ENCODE data around the gene GPRIN1. TPM values are rescaled to one million over a fixed set of nuclear protein-coding genes. Genes with fewer than 3 reads are reported as not detected.

Gene GPRIN1
- total RNA-seq, 2 experiments from 2014 or later, result 1.5 to 1.6 TPM

DNA sequence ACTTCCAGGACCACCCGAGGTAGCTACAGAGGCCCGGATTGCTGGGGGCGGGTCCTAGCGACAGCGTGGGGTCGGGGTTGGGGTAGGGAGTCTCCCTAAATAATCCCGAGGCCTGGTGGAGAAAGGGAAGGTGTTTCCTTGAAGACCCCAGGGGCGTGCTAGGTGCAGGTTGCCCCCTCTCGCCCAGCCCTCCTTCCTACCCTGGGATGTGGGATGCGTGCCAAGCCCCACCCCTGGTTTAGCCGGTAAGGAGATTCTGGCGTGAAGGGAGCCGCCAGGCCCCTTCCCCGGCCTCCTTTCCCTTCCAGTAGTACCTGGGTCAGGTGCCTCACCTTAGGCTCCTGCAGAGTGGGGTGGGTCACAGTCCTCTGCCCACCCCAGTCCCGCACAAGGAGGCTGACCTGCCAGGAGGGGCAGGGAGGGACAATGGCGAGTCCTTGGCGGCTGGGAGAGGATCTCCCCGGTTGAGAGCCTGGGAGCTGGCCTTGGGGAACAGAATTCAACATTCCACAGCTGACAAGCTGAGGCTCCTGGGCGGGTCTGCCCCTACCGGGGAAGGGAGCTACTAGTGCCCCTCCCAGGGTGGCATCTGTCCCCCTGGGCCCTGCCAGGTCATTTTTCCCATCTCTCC, 38.0 kb upstream of the GPRIN1 start:
- POLR2A ChIA-PET, result interaction anchor here (1.9 to 4.1 kb wide), 2 partner anchors 11 to 18 kb away, joined by 8 to 33 read pairs; partner anchors contain the start of genes EIF4E1B and SNCB

GRCh38 chr5:176647030-176647842, 37.3 kb upstream of the GPRIN1 start, which contains the start of gene TSPAN17:
Gene TSPAN17 (plus strand): TSS chr5:176647484. CDS start chr5:176647616, 132 bp downstream.
- Mint-ChIP-seq H3K4me1 (peaks cover 35% of the 10 kb centered on the region), H3K4me3 (peak within 1 kb of the TSS; percentile 89), H3K27ac (peak within 1 kb of the TSS; percentile 86), H3K9me3 (no peaks in the 10 kb centered on the region), H3K36me3 (no peaks in the 10 kb centered on the region), H3K27me3 (no peaks in the 10 kb centered on the region)
- POLR2A ChIA-PET, result interaction anchor here (0.6 to 4.1 kb wide), 8 partner anchors 12 to 286 kb away, joined by 3 to 33 read pairs (median 4); partner anchors contain the start of genes EIF4E1B, HIGD2A, NOP16 and RNF44
- DNase-seq, result peak; percentile 99
- ATAC-seq (ENCODE audit: low read depth), result peak; percentile 82

More for the DNA sequence above, 38.0 kb upstream of the GPRIN1 start:
- ATAC-seq (ENCODE audit: low read depth) (no peak), DNase-seq (no peak)
- no peaks in the 10 kb centered on the region for H3K9me3 Mint-ChIP-seq
- H3K27ac Mint-ChIP-seq, result peak overlapping the region; percentile 82
- H3K27me3 Mint-ChIP-seq, result no peaks in the 10 kb centered on the region
- peaks cover 36% of the 10 kb centered on the region for H3K4me1 Mint-ChIP-seq
- H3K36me3 Mint-ChIP-seq, result peaks cover 2% of the 10 kb centered on the region
- H3K4me3 Mint-ChIP-seq, result peak overlapping the region; percentile 85

- H3K27ac Mint-ChIP-seq, result peak overlapping the region; percentile 86
- DNase-seq, result no peak
- H3K27me3 Mint-ChIP-seq, result no peaks in the 10 kb centered on the region
- POLR2A ChIA-PET, result interaction anchor here (0.6 to 4.1 kb wide), 8 partner anchors 13 to 286 kb away, joined by 3 to 33 read pairs (median 4); partner anchors contain the start of genes EIF4E1B, HIGD2A, NOP16 and RNF44
- H3K4me1 Mint-ChIP-seq, result peaks cover 32% of the 10 kb centered on the region
- no peaks in the 10 kb centered on the region for H3K36me3 Mint-ChIP-seq
- peak overlapping the region; percentile 89 for H3K4me3 Mint-ChIP-seq
- H3K9me3 Mint-ChIP-seq, result no peaks in the 10 kb centered on the region
- no peak for ATAC-seq (ENCODE audit: low read depth)
Measured at GRCh38 chr5:176646707-176647029, 36.7 kb upstream of the GPRIN1 start.

DNA sequence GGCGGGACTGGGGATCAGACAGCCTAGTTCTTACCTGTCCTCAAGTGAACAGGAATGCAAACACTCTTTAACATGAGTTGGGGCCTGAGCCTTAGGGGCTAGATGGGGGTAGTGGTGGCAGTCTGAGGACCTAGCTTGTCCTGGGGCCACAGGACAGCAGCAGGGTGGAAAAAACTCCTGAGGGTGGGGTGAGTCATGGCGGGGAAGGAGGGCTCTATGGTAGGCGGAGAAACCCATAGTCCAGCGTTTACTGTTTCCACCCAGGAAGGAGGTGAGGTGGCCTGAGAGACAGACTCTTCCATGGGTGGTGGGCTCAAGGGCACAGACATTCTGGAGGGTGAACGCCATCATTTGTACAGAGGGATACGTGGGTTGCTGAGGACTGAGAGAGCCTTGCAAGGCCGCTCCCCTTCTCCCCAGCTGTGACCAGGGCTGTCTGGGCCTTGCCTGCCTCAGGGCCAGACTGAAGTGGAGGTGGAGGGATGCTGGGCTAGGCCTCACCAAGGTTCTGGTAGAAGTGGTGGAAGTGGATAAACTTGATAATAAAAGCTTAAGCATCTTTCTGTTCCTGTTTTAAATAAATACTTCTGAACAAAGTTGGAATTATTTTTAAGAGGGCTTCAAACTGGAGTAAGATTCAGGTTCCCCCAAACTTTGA, 36.2 kb upstream of the GPRIN1 start:
- Mint-ChIP-seq H3K4me3 (peak overlapping the region; percentile 89), H3K27ac (peak overlapping the region; percentile 86)

DNA sequence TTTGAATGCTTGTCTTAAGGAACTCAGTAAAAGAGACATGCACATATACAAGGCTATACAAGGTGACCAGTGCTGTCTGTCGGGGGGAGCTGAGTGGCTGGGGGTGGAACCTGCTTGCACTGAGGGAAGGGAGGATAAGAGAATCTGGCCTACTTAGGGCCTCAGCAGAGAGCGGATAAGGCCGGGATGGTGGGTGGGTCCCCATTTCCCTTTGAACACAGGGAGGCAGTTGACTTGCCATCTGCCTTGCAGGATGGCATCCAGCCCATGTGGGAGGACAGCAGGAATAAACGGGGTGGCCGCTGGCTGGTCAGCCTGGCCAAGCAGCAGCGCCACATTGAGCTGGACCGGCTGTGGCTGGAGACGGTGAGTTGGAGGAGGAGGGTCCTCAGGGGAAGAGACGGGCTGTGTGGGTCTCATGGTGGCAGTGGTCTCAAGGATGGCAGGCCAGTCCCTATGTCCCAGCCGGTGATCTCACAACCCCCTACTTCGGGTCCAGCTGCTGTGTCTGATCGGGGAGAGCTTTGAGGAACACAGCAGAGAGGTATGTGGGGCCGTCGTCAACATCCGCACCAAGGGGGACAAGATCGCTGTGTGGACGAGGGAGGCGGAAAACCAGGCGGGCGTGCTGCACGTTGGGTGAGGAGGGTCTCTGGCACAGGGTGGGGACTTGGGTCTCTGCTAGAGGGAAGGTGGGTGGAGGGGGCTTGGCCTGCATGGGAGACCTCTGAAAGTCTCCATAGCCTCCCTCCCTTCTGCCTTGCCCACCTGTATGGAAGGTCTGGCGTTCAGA, 35.1 kb upstream of the GPRIN1 start:
- Mint-ChIP-seq H3K9me3 (no peaks in the 10 kb centered on the region), H3K27me3 (no peaks in the 10 kb centered on the region), H3K27ac (no peak overlapping the region), H3K4me1 (peaks cover 21% of the 10 kb centered on the region), H3K4me3 (no peak overlapping the region), H3K36me3 (no peaks in the 10 kb centered on the region)
- no peak for ATAC-seq (ENCODE audit: low read depth)
- DNase-seq, result no peak
- POLR2A ChIA-PET, result no interaction called here

More for the DNA sequence above, 36.2 kb upstream of the GPRIN1 start:
- Mint-ChIP-seq H3K4me1 (peaks cover 29% of the 10 kb centered on the region), H3K36me3 (no peaks in the 10 kb centered on the region), H3K27me3 (no peaks in the 10 kb centered on the region), H3K9me3 (no peaks in the 10 kb centered on the region)
- POLR2A ChIA-PET, result interaction anchor here (0.7 to 4.1 kb wide), 6 partner anchors 12 to 285 kb away, joined by 3 to 33 read pairs (median 6); partner anchors contain the start of genes EIF4E1B, RNF44 and SNCB
- DNase-seq (no peak), ATAC-seq (ENCODE audit: low read depth) (no peak)

- ATAC-seq (ENCODE audit: low read depth) (no peak), DNase-seq (no peak)
- H3K27me3 Mint-ChIP-seq, result no peaks in the 10 kb centered on the region
- POLR2A ChIA-PET, result no interaction called here
- no peaks in the 10 kb centered on the region for H3K9me3 Mint-ChIP-seq
- H3K4me3 Mint-ChIP-seq, result no peak overlapping the region
- H3K27ac Mint-ChIP-seq, result no peak overlapping the region
- H3K4me1 Mint-ChIP-seq, result peaks cover 17% of the 10 kb centered on the region
- H3K36me3 Mint-ChIP-seq, result no peaks in the 10 kb centered on the region
Measured at GRCh38 chr5:176644294-176644693, 34.3 kb upstream of the GPRIN1 start.

DNA sequence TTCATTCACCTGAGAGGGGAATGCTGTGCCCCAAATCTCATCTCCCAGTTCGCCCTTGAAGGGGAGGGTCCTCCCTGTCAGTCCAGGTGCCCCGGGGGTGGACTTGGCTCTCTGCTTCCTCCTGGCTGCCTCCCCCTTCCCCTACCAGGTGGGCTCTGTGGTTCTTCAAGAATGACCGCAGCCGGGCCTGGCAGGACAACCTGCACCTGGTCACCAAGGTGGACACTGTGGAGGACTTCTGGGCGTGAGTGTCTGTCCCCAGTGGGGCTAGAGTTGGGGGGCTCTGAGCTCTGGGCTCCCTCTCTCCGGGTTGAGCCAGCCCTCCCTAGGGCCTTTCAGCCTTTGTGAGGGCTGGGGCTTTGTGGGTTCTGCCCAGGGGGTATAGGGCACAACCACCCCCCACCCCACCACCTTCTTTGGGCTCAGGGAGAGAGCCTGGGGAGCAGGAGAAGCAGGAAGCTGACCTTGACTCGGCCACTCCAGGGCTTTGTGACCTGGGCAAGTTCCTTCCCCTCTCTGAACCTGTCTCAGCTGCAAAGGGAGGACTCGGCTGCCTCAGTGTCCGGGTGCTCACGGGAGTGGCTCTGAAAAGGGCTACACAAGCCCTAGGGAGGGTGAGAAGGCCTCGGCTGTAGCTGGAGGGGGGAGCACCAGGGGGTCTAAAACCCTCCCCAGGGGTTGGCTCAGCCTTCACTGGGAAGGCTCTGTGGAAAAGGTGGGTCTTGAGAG, 33.7 kb upstream of the GPRIN1 start:
- H3K27me3 Mint-ChIP-seq, result no peaks in the 10 kb centered on the region
- H3K4me3 Mint-ChIP-seq, result no peak overlapping the region
- POLR2A ChIA-PET, result no interaction called here
- H3K4me1 Mint-ChIP-seq, result peaks cover 10% of the 10 kb centered on the region
- ATAC-seq (ENCODE audit: low read depth) (no peak), DNase-seq (no peak)
- H3K9me3 Mint-ChIP-seq, result no peaks in the 10 kb centered on the region
- H3K36me3 Mint-ChIP-seq, result no peaks in the 10 kb centered on the region
- peak overlapping the region; percentile 68 for H3K27ac Mint-ChIP-seq

GRCh38 chr5:176642675-176643490, 32.9 kb upstream of the GPRIN1 start:
- POLR2A ChIA-PET, result no interaction called here
- Mint-ChIP-seq H3K4me3 (no peak overlapping the region), H3K36me3 (no peaks in the 10 kb centered on the region), H3K4me1 (peaks cover 9% of the 10 kb centered on the region), H3K27me3 (peaks cover 5% of the 10 kb centered on the region), H3K27ac (no peak overlapping the region), H3K9me3 (no peaks in the 10 kb centered on the region)
- DNase-seq (no peak), ATAC-seq (ENCODE audit: low read depth) (no peak)

GRCh38 chr5:176640616-176641015, 30.7 kb upstream of the GPRIN1 start:
- H3K4me3 Mint-ChIP-seq, result no peak overlapping the region
- H3K36me3 Mint-ChIP-seq, result no peaks in the 10 kb centered on the region
- POLR2A ChIA-PET, result interaction anchor here (1.1 kb wide), 1 partner anchor 10 kb away, joined by 3 read pairs; the partner anchor contains the start of genes EIF4E1B and SNCB
- no peak overlapping the region for H3K27ac Mint-ChIP-seq
- no peaks in the 10 kb centered on the region for H3K9me3 Mint-ChIP-seq
- ATAC-seq (ENCODE audit: low read depth), result no peak
- peaks cover 2% of the 10 kb centered on the region for H3K4me1 Mint-ChIP-seq
- no peak for DNase-seq
- H3K27me3 Mint-ChIP-seq, result peaks cover 13% of the 10 kb centered on the region

- Mint-ChIP-seq H3K36me3 (no peaks in the 10 kb centered on the region), H3K4me1 (peaks cover 2% of the 10 kb centered on the region), H3K27me3 (peaks cover 19% of the 10 kb centered on the region), H3K27ac (no peak overlapping the region), H3K4me3 (no peak overlapping the region), H3K9me3 (no peaks in the 10 kb centered on the region)
- POLR2A ChIA-PET, result no interaction called here
- no peak for DNase-seq
- ATAC-seq (ENCODE audit: low read depth), result no peak
Measured at GRCh38 chr5:176639981-176640380, 30.0 kb upstream of the GPRIN1 start.

DNA sequence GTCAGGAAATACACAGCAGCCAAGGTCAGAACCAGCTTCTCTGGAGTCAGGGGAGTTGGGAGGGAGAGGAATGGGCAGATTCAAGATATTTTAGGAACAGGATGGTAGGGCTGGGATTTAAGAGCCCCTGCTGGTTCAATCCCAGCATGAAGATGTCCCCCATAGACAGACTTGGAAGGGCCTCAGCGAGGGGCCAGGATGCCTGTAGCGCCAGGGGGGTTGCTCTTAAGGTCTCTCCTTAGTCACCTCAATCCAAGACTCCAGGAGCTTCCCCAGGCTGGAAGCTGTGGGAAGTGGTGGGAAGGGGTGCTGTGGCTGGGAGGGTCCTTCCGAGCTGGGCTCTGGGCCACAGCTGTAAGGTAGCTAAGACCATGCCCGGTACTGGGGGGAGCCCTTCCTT, 29.3 kb upstream of the GPRIN1 start:
- peaks cover 26% of the 10 kb centered on the region for H3K27me3 Mint-ChIP-seq
- no peaks in the 10 kb centered on the region for H3K36me3 Mint-ChIP-seq
- POLR2A ChIA-PET, result no interaction called here
- no peak for DNase-seq
- H3K9me3 Mint-ChIP-seq, result no peaks in the 10 kb centered on the region
- H3K4me1 Mint-ChIP-seq, result peaks cover 2% of the 10 kb centered on the region
- no peak overlapping the region for H3K27ac Mint-ChIP-seq
- no peak for ATAC-seq (ENCODE audit: low read depth)
- H3K4me3 Mint-ChIP-seq, result no peak overlapping the region

- no peak overlapping the region for H3K4me3 Mint-ChIP-seq
- DNase-seq (no peak), ATAC-seq (ENCODE audit: low read depth) (no peak)
- H3K27ac Mint-ChIP-seq, result no peak overlapping the region
- H3K9me3 Mint-ChIP-seq, result no peaks in the 10 kb centered on the region
- H3K36me3 Mint-ChIP-seq, result no peaks in the 10 kb centered on the region
- peaks cover 33% of the 10 kb centered on the region for H3K27me3 Mint-ChIP-seq
- POLR2A ChIA-PET, result no interaction called here
- H3K4me1 Mint-ChIP-seq, result peaks cover 9% of the 10 kb centered on the region
Measured at GRCh38 chr5:176638437-176638836, 28.5 kb upstream of the GPRIN1 start.

Measured in activated naive CD8-positive, alpha-beta T cell treated with anti-CD3 and anti-CD28 coated beads, Interleukin-2, amount 10 ng/mL, durations not matched to agents 7 days and 5 days (primary cell).